GM12878 (cell line): ENCODE data around the gene SHB. TPM values are rescaled to one million over a fixed set of nuclear protein-coding genes. Genes with fewer than 3 reads are reported as not detected.

ENCODE experiments used
- ATAC-seq: fragments of 200-7000 bp; cut with Tn5 transposase; 3 replicates; pipeline ENCODE4 v1.9.1; 2020; ENCODE audit warnings: mild to moderate bottlenecking, moderate library complexity
- BruUV-seq: library from RNA; stranded (reverse); fragments of 400-500 nt; replicated peaks from 2 replicates; lab custom pipeline; 2021; lab: Mats Ljungman, UMichigan
- CTCF ChIA-PET: fragments of 300-600 bp; sonication (Branson Sonifier 250); formaldehyde crosslinking; extraction: SDS; loops from one replicate; lab custom pipeline; 2021; ENCODE audit warnings: inconsistent platforms; lab: Yijun Ruan, JAX
- POLR2A ChIA-PET: fragments of 350-600 bp; formaldehyde crosslinking; extraction: SDS; loops from one replicate; lab custom pipeline; 2021; ENCODE audit warnings: inconsistent platforms; lab: Charles Lee
- RAD21 ChIA-PET: fragments of 300-600 bp; sonication (Branson Sonifier 250); formaldehyde crosslinking; loops from one replicate; lab custom pipeline; 2023; ENCODE audit warnings: antibody characterized with exemption; ENCODE audit not compliant: unreplicated experiment; lab: Charles Lee
- SMC1A ChIA-PET: fragments of 300-600 bp; sonication (Branson Sonifier 250); formaldehyde crosslinking; loops from one replicate; lab custom pipeline; 2023; ENCODE audit not compliant: unreplicated experiment, uncharacterized antibody; lab: Charles Lee
- DNase-seq: peaks from one replicate; pipeline ENCODE4 v3.0.0-alpha.2; 2011; ENCODE audit warnings: low read depth, low spot score
- FAIRE-seq: peaks from 3 replicates; lab custom pipeline; 2011; peaks lifted over from hg19 to GRCh38; lab: Jason Lieb, UNC
- H2AFZ ChIP-seq: 2 replicates; pipeline ENCODE4 v1.6.0; 2011; ENCODE audit warnings: low read depth, low read length, control low read depth; ENCODE audit not compliant: control insufficient read depth
- H3K27ac ChIP-seq: 2 replicates; pipeline ENCODE4 v1.5.1; 2011; ENCODE audit warnings: control low read depth; ENCODE audit not compliant: control insufficient read depth, insufficient read depth
- H3K27me3 ChIP-seq, 2 experiments: replicated peaks in 1 of 2; 2 replicates each; pipeline versions ENCODE4 v1.6.0 to v1.6.1; 2011; ENCODE audit warnings: low read length in 1 of 2; ENCODE audit not compliant: control insufficient read depth in 2 of 2, insufficient read depth in 2 of 2
- H3K36me3 ChIP-seq, 2 experiments: 2 replicates each; pipeline ENCODE4 v1.5.1; 2011; ENCODE audit warnings: low read length in 1 of 2; ENCODE audit not compliant: control insufficient read depth in 2 of 2, insufficient read depth in 2 of 2
- H3K4me1 ChIP-seq: 2 replicates; pipeline ENCODE4 v1.6.1; 2011; ENCODE audit warnings: mild to moderate bottlenecking, low read length, moderate library complexity, mixed read lengths; ENCODE audit not compliant: control insufficient read depth, insufficient read depth
- H3K4me2 ChIP-seq: 2 replicates; pipeline ENCODE4 v1.6.0; 2011; ENCODE audit warnings: control low read depth; ENCODE audit not compliant: control insufficient read depth, insufficient read depth
- H3K4me3 ChIP-seq: fragments of 200-600 bp; sonication (generic); 2 replicates; pipeline ENCODE4 v1.5.1; 2016
- H3K79me2 ChIP-seq: 2 replicates; pipeline ENCODE4 v1.6.0; 2011; ENCODE audit warnings: low read length; ENCODE audit not compliant: control insufficient read depth, insufficient read depth
- H3K9ac ChIP-seq: 2 replicates; pipeline ENCODE4 v1.8.0; 2011; ENCODE audit warnings: low read length, control low read depth, mixed read lengths; ENCODE audit not compliant: control insufficient read depth, insufficient read depth
- H3K9me3 ChIP-seq: replicated peaks from 3 replicates; pipeline ENCODE4 v1.5.1; 2011; ENCODE audit warnings: mild to moderate bottlenecking, low read length; ENCODE audit not compliant: control insufficient read depth, insufficient read depth
- H4K20me1 ChIP-seq: 2 replicates; pipeline ENCODE4 v1.6.0; 2011; ENCODE audit not compliant: control insufficient read depth, insufficient read depth
- BHLHE40 ChIP-seq, 2 experiments: fragments of 450-650 bp in 1 of 2; IDR thresholded peaks; 2 replicates each; pipeline ENCODE4 v1.6.1; 2011 to 2017; ENCODE audit warnings: low read depth in 2 of 2, borderline replicate concordance in 1 of 2, improper control_type of control experiment in 1 of 2, low read length in 1 of 2, mild to moderate bottlenecking in 1 of 2
- CBFB ChIP-seq: IDR thresholded peaks from 2 replicates; pipeline ENCODE4 v1.6.1; 2016; ENCODE audit warnings: antibody characterized with exemption, low read depth
- CREB1 ChIP-seq: IDR thresholded peaks from 2 replicates; pipeline ENCODE4 v1.6.1; 2012; ENCODE audit warnings: low read depth, mild to moderate bottlenecking, inconsistent platforms
- DPF2 ChIP-seq: fragments of 450-650 bp; IDR thresholded peaks from 2 replicates; pipeline ENCODE4 v1.6.1; 2017; ENCODE audit warnings: mild to moderate bottlenecking
- JUNB ChIP-seq: IDR thresholded peaks from 2 replicates; pipeline ENCODE4 v1.6.1; 2016; ENCODE audit warnings: antibody characterized with exemption, mild to moderate bottlenecking
- NR2C2 ChIP-seq: IDR thresholded peaks from 2 replicates; pipeline ENCODE4 v1.6.1; 2011; ENCODE audit warnings: borderline replicate concordance, low read depth; ENCODE audit not compliant: control insufficient read depth, insufficient read length
- POLR2AphosphoS2 ChIP-seq: IDR thresholded peaks from 2 replicates; pipeline ENCODE4 v1.6.1; 2011; ENCODE audit warnings: low read depth, mild to moderate bottlenecking, low read length, improper control_type of control experiment, moderate library complexity
- POLR2AphosphoS5 ChIP-seq: IDR thresholded peaks from 2 replicates; pipeline ENCODE4 v1.6.1; 2011; ENCODE audit warnings: mild to moderate bottlenecking, low read length, inconsistent platforms
- RAD21 ChIP-seq: IDR thresholded peaks from 2 replicates; pipeline ENCODE4 v1.6.1; 2011; ENCODE audit warnings: mild to moderate bottlenecking, low read depth, low read length, moderate library complexity; ENCODE audit not compliant: insufficient read depth
- REST ChIP-seq: IDR thresholded peaks from 2 replicates; pipeline ENCODE4 v1.6.1; 2012; ENCODE audit warnings: mild to moderate bottlenecking, low read depth, low read length
- SREBF1 ChIP-seq: IDR thresholded peaks from 2 replicates; pipeline ENCODE4 v1.6.1; 2012; ENCODE audit warnings: mild to moderate bottlenecking, low read length
- WRNIP1 ChIP-seq: IDR thresholded peaks from 2 replicates; pipeline ENCODE4 v1.6.1; 2011; ENCODE audit warnings: low read depth, low read length, improper control_type of control experiment, borderline replicate concordance
- ZBTB4 ChIP-seq: fragments of 450-650 bp; formaldehyde crosslinking; IDR thresholded peaks from 2 replicates; pipeline ENCODE4 v1.4.0; 2022; ENCODE audit warnings: mild to moderate bottlenecking, moderate library complexity
- ZSCAN29 ChIP-seq: fragments of 450-650 bp; IDR thresholded peaks from 2 replicates; pipeline ENCODE4 v1.6.1; 2017; ENCODE audit warnings: mild to moderate bottlenecking, moderate library complexity
- whole genome bisulfite sequencing: methylation state at CpG from one replicate; pipeline ENCODE4 v1.1.6; 2016; ENCODE audit warnings: low lambda C conversion rate; ENCODE audit not compliant: insufficient replicate concordance, insufficient coverage; ENCODE audit errors: missing lambda C conversion rate; 5-methylcytosine and 5-hydroxymethylcytosine counted together
- in situ Hi-C: fragments of 300-500 bp; cut with MboI; formaldehyde crosslinking; loops from 9 replicates; pipeline ENCODE4 v1.14.3; 2018; ENCODE audit warnings: mixed read lengths
- intact Hi-C: fragments of 100-400 bp; cut with micrococcal nuclease; formaldehyde crosslinking; loops from one replicate; pipeline ENCODE4 v1.14.2; 2022; ENCODE audit not compliant: unreplicated experiment
- polyA plus RNA-seq, 11 experiments: library from polyadenylated mRNA; depleted of rRNA in 4 of 11; unstranded in 6 of 11; stranded (reverse) in 5 of 11; fragments of >200 nt; fragmentation: Nextera tagmentation in 4 of 11; fragmentation: Illumina TruSeq in 1 of 11; extraction: Ambion mirVana in 4 of 11; extraction: Trizol in 1 of 11; gene quantifications; 1 replicate in 1 of 11; 2 replicates in 10 of 11; pipeline versions ENCODE4 v1.2.1 to v1.2.3, GENCODE V29; 2011 to 2016; ENCODE audit warnings: inconsistent platforms in 2 of 11, missing spikeins in 2 of 11, low read depth in 1 of 11
- total RNA-seq, 4 experiments: library from RNA; depleted of rRNA in 3 of 4; stranded (reverse); fragments of >200 nt in 3 of 4; fragmentation: Illumina TruSeq in 1 of 4; extraction: Trizol in 1 of 4; gene quantifications; 2 replicates each; pipeline versions ENCODE4 v1.2.1 to v1.2.3, GENCODE V29; 2013 to 2021

Gene SHB
- total and polyA plus RNA-seq, 10 of the 15 experiments (the other 5 are each of a cell fraction or from before 2014, with no cell fraction given), result 0.29 to 6.2 (median 1.3) TPM

GRCh38 chr9:38010918-38011704, 57.9 kb downstream of the SHB start:
- TF ChIP-seq POLR2AphosphoS2 (no peak), DPF2 (no peak), WRNIP1 (no peak), REST (no peak), RAD21 (no peak), POLR2AphosphoS5 (no peak), BHLHE40 (IDR thresholded peaks at IDR 0.05; ENCODE audit: borderline replicate concordance in 1 of 2, low read depth in 2 of 2, low read length in 1 of 2) (no peak), ZBTB4 (CRISPR knock-in tag) (no peak), JUNB (no peak), CREB1 (no peak), NR2C2 (no peak), SREBF1 (no peak), CBFB (no peak), ZSCAN29 (no peak)
- no peaks in the 10 kb centered on the region for H3K9me3 ChIP-seq
- no peak overlapping the region for H3K27ac ChIP-seq
- FAIRE-seq (peak; percentile 13), DNase-seq (no peak), ATAC-seq (no peak)
- SMC1A ChIA-PET, result interaction anchor here (1.3 kb wide), 1 partner anchor 16 kb away, joined by 3 read pairs; no protein-coding TSS in a partner anchor
- H3K79me2 ChIP-seq, result no peaks in the 10 kb centered on the region
- RAD21 ChIA-PET, result interaction anchor here (0.6 kb wide), 1 partner anchor 244 kb away, joined by 3 read pairs; no protein-coding TSS in a partner anchor
- H3K4me1 ChIP-seq, result peaks cover 17% of the 10 kb centered on the region
- H2AFZ ChIP-seq, result no peak overlapping the region
- no peak overlapping the region for H3K9ac ChIP-seq
- in situ Hi-C loops, result loop anchor here (25.0 kb wide), 1 partner anchor 524 kb away; the partner anchor contains the start of gene POLR1E
- CTCF ChIA-PET, result interaction anchor here (1.2 kb wide), 1 partner anchor 19 kb away, joined by 3 read pairs; no protein-coding TSS in a partner anchor
- POLR2A ChIA-PET, result no interaction called here
- no peaks in the 10 kb centered on the region; a peak in 1 of 4 replicates for H3K36me3 ChIP-seq
- WGBS, result 28% methylated on average over 7 of the region's 7 CpGs
- no peak overlapping the region for H3K4me3 ChIP-seq
- H3K27me3 ChIP-seq, result no peaks in the 10 kb centered on the region
- no peaks in the 10 kb centered on the region for H4K20me1 ChIP-seq
- no TSS peak for BruUV-seq
- H3K4me2 ChIP-seq, result no peak overlapping the region
- intact Hi-C loops, result no loop called here
